NB4 (cell line): Measurements from ENCODE around the gene DAPK1.

Experiments used
- POLR2A ChIP-seq: IDR thresholded peaks from 2 replicates; pipeline ENCODE4 v1.6.1; 2011; ENCODE audit warnings: mild to moderate bottlenecking; ENCODE audit not compliant: insufficient read length; ENCODE audit errors: extremely low read depth
- TF ChIP-seq, protein P1 (sequence below): IDR thresholded peaks from one replicate; pipeline ENCODE4 v1.5.1; 2012; ENCODE audit warnings: low read depth, low read length

GRCh38 chr9:87529671-87530070 lies 32.0 kb downstream of the DAPK1 start:
- TF ChIP-seq, protein P1, sequence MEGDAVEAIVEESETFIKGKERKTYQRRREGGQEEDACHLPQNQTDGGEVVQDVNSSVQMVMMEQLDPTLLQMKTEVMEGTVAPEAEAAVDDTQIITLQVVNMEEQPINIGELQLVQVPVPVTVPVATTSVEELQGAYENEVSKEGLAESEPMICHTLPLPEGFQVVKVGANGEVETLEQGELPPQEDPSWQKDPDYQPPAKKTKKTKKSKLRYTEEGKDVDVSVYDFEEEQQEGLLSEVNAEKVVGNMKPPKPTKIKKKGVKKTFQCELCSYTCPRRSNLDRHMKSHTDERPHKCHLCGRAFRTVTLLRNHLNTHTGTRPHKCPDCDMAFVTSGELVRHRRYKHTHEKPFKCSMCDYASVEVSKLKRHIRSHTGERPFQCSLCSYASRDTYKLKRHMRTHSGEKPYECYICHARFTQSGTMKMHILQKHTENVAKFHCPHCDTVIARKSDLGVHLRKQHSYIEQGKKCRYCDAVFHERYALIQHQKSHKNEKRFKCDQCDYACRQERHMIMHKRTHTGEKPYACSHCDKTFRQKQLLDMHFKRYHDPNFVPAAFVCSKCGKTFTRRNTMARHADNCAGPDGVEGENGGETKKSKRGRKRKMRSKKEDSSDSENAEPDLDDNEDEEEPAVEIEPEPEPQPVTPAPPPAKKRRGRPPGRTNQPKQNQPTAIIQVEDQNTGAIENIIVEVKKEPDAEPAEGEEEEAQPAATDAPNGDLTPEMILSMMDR, result no peak
- TF ChIP-seq POLR2A, result no peak
